Activated naive CD4-positive, alpha-beta T cell treated with Interleukin-2 at 50 U/mL for 16 hours (primary cell): ENCODE data around the gene TMED10.
"Not testable (repeated sequence)": the region's sequence is repeated elsewhere in the genome, so short reads cannot be mapped to it uniquely, and the experiment has no call there.

Experiments used
- DNase-seq: peaks from one replicate; pipeline ENCODE4 v3.0.0-alpha.2; 2020

TMED10 gene

GRCh38 chr14:75188520-75189268 is 12.3 kb upstream of the TMED10 start:
- DNase-seq: no peak

GRCh38 chr14:75188086-75188485 is 11.7 kb upstream of the TMED10 start:
- no peak for DNase-seq

- DNase-seq: no peak
Observed at GRCh38 chr14:75186953-75187352, 10.5 kb upstream of the TMED10 start.

- DNase-seq: no peak
Observed at GRCh38 chr14:75185251-75186040, 9.0 kb upstream of the TMED10 start.

- DNase-seq: no peak
Observed at GRCh38 chr14:75184492-75184891, 8.1 kb upstream of the TMED10 start.

DNA sequence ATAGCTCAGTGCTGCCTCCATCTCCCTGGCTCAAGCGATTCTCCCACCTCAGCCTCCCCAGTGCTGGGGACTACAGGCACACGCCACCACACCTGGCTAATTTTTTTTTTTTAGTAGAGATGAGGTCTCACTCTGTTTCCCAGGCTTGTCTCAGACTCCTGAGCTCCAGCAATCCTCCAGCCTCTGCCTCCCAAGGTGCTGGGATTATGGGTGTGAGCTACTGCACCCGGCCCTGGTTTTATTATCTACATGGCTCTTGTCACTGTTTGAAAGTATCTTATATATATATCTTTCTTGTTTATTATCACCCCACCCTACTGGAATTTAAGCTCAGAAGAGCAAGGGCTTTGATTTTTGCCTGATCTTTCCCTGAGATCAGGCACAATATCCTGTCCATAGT is 7.6 kb upstream of the TMED10 start:
- DNase-seq: no peak

DNA sequence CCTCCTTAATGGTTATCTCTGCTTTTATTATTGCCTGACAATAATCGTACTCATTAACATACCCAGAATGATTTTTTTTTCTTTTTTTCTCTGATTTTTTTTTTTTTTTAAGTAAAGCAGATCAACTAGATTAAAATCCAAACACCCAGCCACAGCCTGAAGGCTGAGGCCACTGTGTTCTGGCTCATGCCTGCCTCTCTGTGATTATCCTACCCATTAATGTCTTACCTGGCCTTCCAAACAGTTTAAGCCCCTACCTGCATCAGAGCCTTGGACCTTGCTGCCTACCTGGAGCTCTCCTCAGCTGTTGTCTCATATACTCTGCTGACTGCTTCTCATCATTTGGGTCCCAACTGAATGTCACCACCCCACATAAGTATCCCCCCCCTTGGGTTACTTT is 6.8 kb upstream of the TMED10 start:
- no peak for DNase-seq

DNA sequence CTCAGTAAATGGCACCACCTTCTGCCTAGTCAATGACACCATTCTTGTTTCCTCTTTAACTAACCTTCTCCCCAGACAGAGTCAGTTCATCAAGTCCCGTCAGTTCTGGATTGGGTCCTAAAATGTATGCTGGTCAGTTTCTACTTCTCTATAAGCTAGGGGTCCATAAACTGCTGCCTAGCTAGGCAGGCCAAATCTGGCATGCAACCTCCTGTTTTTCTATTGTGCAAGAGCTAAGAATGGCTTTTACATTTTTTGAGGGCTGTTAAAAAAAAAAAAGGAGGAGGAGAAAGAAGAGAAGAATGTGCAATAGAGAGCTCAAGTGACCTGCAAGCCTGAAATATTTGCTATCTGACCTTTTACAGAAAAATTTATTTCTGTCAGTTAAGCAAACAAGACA is 6.4 kb upstream of the TMED10 start:
- no peak for DNase-seq

DNA sequence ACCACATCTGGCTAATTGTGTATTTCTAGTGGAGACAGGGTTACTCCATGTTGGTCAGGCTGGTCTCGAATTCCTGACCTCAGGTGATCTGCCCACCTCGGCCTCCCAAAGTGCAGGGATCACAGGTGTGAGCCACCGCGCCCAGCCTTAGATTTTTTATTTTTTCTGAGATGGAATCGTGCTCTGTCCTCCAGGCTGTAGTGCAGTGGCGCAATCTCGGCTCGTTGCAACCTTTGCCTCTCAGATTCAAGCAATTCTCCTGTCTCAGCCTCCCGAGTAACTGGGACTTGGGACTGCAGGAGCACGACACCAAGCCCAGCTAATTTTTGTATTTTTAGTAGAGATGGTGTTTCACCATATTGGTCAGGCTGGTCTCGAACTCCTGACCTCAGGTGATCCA is 5.8 kb upstream of the TMED10 start:
- not testable (repeated sequence) for DNase-seq

DNA sequence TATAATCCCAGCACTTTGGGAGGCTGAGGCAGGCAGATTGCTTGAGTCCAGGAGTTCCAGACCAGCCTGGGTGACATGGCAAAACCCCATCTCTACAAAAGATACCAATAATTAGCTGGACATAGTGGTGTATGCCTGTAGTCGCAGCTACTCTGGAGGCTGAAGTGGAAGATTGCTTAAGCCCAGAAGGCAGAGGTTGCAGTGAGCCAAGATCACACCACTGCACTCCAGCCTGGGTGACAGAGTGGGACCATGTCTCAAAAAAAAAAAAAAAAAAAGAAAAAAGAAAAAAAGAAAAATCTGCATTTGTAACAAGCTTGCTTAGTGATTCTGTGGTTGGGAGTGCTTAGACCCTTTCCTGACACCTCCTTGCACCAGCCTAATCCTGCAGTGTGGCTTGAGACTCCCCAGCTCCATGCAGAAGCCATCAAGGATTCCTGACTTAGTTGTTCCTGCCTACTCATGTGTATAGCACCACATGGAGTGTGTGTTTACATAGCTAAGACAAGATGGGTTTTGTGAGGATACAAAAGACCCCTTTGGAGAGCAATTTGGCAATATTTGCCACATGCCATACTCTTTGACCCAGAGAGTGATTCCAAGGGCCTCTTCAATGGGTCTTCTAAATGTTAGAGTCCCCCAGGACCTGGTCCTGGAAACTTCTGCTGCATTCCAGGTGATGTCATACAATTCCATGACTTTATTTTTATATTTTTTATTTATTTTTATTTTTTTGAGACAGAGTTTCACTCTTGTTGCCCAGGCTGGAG is 5.1 kb upstream of the TMED10 start:
- DNase-seq: no peak

- DNase-seq: no peak
Observed at GRCh38 chr14:75175677-75176141, 703 bp downstream of the TMED10 start.

DNA sequence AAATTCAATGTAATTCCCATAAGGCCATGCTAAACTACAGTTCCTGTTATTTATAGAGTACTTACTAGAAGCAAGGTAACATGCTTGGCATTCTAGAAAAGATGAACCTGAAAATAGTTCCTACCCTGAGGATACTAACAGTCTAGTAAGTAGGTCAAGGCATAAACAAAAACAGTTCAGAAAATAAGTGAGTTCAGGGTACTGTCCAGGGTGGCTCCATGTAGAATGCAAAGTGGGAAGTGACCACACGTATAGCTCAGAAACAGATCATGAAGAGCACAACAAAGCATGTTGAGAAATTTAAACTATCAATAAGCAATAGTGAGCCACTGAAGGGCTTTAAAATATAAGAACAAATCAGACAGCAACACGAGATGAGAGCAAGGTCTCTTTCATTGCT is 2.3 kb downstream of the TMED10 start:
- DNase-seq: no peak

DNA sequence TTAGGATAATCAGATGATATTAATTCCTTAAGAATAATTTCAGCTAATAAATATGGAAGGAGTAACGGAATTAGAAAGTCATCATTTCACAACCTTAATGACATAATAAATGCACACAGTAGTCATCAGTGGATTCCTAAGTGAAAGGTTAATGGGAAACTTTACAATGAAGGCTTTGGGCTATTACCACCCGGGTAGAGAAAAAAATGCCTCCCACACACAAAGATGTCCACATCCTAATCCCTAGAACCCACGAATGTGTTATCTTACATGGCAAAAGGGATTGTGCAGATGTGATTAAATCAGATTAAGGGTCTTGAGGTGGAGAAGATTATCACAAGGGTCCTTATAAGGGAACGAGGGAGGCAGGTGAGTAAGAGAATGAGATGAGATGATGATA is 5.6 kb downstream of the TMED10 start:
- DNase-seq: no peak

GRCh38 chr14:75168586-75169335 is 7.7 kb downstream of the TMED10 start:
- no peak for DNase-seq

DNA sequence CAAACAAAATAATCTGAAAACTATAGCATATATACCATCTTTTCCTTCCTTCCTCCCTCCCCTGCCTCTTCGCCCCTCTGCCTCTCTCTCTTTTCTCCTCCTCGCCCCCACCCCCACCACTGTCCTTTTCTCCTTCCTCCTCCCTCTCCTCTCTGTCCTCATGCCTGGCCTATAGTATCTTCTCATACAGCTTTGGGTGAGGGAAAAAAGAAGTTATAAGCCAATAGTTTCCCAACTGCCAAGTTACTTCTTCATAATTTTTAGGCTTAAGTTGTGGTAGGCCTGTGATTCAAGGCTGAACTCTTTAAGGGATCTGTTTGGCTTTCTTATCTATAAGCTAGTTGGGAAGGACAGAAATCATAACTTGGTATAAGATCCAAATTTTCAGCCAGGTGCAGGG is 9.1 kb downstream of the TMED10 start:
- DNase-seq: no peak

- DNase-seq: no peak
Observed at GRCh38 chr14:75165586-75166391, 10.6 kb downstream of the TMED10 start.

GRCh38 chr14:75164809-75165208 is 11.6 kb downstream of the TMED10 start:
- DNase-seq: no peak

DNA sequence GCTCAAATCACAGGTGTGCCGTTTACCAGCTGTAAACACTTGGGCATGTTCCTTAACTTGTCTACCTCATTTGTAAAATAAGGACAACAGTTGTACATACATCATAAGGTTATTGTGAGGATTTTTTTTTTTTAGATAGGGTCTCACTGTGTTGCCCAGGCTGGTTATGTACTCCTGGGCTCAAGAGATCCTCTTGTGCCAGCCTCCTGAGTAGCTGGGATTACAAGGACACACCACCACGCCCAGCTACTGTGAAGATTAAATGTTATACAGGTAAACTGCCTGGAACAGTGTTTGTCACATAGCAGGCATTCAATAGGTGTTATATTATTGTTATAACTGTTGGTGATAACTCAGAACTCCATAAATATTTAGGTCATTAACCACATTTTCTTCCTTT is 12.7 kb downstream of the TMED10 start:
- DNase-seq: no peak

DNA sequence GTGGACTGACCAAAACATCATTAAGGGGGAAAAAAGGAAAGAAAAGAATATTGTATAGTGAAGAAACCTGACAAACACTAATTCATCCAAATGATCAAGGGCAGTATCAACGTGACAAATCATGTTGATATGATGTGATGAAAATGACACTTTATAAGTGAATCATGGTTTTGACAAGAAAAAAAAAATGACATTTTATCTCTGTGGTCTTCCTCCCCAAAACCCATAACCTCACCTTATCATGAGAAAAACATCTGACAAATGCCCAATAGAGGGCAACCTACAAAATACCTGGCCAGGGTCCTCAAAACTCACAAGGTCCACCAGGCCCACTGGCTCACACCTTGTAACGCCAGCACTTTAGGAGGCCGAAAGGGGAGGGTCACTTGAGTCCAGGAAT is 13.8 kb downstream of the TMED10 start:
- no peak for DNase-seq

DNA sequence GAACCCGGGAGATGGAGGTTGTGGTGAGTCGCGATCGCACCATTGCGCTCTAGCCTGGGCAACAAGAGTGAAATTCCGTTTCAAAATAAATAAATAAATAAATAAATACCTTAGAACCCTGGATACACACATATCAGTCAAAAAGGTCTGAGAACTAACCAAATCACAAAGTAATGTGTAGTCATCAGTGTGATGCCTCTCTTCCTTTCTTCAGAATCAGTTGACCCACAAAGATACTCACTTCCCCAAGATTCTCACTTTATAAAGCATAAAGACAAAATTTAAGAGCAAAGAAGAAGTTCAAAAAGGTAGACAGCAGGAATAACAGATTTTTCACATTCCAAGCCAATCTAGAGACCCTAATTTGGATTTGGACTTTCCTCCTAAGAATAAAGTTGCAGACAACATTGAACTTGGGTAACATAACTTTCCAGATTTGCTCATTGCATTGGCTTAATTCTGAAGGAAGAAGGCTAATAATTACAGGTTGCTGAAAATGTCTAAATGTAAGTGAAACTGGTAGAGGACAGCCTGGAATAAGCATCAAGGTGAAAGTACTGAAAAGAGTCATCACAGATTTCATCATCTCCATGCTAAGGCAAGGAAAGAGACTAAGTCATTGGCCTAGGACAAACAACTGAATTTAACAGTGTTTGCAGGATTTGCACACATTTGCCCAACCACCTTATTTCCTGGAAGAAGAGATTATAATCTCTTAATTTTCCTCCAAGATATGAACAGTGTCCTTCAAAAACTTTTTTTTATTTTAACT is 17.4 kb downstream of the TMED10 start:
- no peak for DNase-seq

DNA sequence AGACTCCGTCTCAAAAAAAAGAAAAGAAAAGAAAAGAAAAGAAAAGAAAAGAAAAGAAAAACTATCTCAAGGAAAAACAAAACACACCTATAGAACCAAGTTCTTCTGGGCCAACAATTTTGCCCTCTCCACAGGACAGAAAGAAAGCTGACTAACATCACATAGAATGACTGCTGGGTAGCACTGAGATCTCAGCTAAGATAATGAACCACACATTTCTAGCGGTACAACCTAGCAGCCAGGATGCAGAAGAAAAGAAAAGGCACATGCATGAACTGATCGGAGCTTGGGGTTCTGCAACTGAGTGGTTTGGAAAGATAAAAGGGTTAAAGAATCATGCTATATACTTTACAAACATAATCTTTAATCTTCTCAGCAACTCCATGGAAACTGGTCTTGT is 19.5 kb downstream of the TMED10 start:
- no peak for DNase-seq
